MCF 10A (cell line): ENCODE results near the gene C1orf216. TPM values are rescaled to one million over a fixed set of nuclear protein-coding genes. Genes with fewer than 3 reads are reported as not detected.
A peak's percentile ranks its signal among the peaks of the same experiment; 100 is the strongest.
"Not testable (repeated sequence)": the region's sequence is repeated elsewhere in the genome, so short reads cannot be mapped to it uniquely, and the experiment has no call there.

Experiments
- BruUV-seq: library from RNA; stranded (reverse); fragments of 400-500 nt; replicated peaks from 2 replicates; lab custom pipeline; 2021; lab: Mats Ljungman, UMichigan
- CTCF ChIA-PET: fragments of 300-600 bp; sonication (Branson Sonifier 250); formaldehyde crosslinking; extraction: SDS; loops from one replicate; lab custom pipeline; 2021; ENCODE audit warnings: antibody characterized with exemption, inconsistent platforms; lab: Yijun Ruan, JAX
- POLR2A ChIA-PET: fragments of 300-600, 350-650 bp; sonication (Branson Sonifier 250); formaldehyde crosslinking; extraction: SDS; loops from one replicate; lab custom pipeline; 2020; ENCODE audit warnings: antibody characterized with exemption, inconsistent platforms; lab: Yijun Ruan, JAX
- DNase-seq: peaks from one replicate; pipeline ENCODE4 v3.0.0-alpha.2; 2018; ENCODE audit not compliant: unreplicated experiment
- H3K27ac Mint-ChIP-seq: one replicate; pipeline ENCODE4 v1.8.0; 2022; ENCODE audit warnings: mild to moderate bottlenecking, low read depth, mixed read lengths; ENCODE audit not compliant: unreplicated experiment
- H3K27me3 Mint-ChIP-seq: one replicate; pipeline ENCODE4 v1.8.0; 2022; ENCODE audit warnings: mixed read lengths; ENCODE audit not compliant: insufficient read depth, unreplicated experiment
- H3K36me3 Mint-ChIP-seq: one replicate; pipeline ENCODE4 v1.8.0; 2022; ENCODE audit warnings: mild to moderate bottlenecking, moderate library complexity, mixed read lengths; ENCODE audit not compliant: insufficient read depth, unreplicated experiment
- H3K4me1 Mint-ChIP-seq: one replicate; pipeline ENCODE4 v1.8.0; 2022; ENCODE audit warnings: mixed read lengths; ENCODE audit not compliant: insufficient read depth, unreplicated experiment
- H3K4me3 Mint-ChIP-seq: one replicate; pipeline ENCODE4 v1.8.0; 2022; ENCODE audit warnings: mild to moderate bottlenecking, moderate library complexity, mixed read lengths; ENCODE audit not compliant: unreplicated experiment
- H3K9me3 Mint-ChIP-seq: one replicate; pipeline ENCODE4 v1.8.0; 2022; ENCODE audit warnings: mixed read lengths; ENCODE audit not compliant: unreplicated experiment
- CTCF ChIP-seq: fragments of 200-600 bp; IDR thresholded peaks from one replicate; pipeline ENCODE4 v1.8.0; 2022; ENCODE audit warnings: antibody characterized with exemption, mild to moderate bottlenecking; ENCODE audit not compliant: unreplicated experiment
- intact Hi-C: fragments of 100-400 bp; cut with micrococcal nuclease; formaldehyde crosslinking; loops from 2 replicates; pipeline ENCODE4 v1.14.1; 2022
- total RNA-seq: library from RNA; stranded (reverse); gene quantifications from 2 replicates; pipeline ENCODE4 v1.2.3, GENCODE V29; 2022

The C1orf216 gene
- total RNA-seq, 1 experiment from 2014 or later: 7.1 TPM

- ChIA-PET POLR2A (interaction anchor here (0.6 to 2.8 kb wide), 8 partner anchors 70 to 798 kb away, joined by 3 to 14 read pairs (median 4); no protein-coding TSS in a partner anchor), CTCF (interaction anchor here (0.6 to 4.9 kb wide), 46 partner anchors 9 to 513 kb away, joined by 3 to 69 read pairs (median 4); partner anchors contain the start of genes CLSPN, KIAA0319L and NCDN)
- H3K27ac Mint-ChIP-seq: no peak overlapping the region
- TF ChIP-seq CTCF: peak; percentile 80
- no peaks in the 10 kb centered on the region for H3K27me3 Mint-ChIP-seq
- BruUV-seq: no TSS peak
- peaks cover 8% of the 10 kb centered on the region for H3K36me3 Mint-ChIP-seq
- peaks cover 37% of the 10 kb centered on the region for H3K4me1 Mint-ChIP-seq
- intact Hi-C loops: loop anchor here (1.0 to 5.0 kb wide), 2 partner anchors 57 to 146 kb away; no protein-coding TSS in a partner anchor
- H3K4me3 Mint-ChIP-seq: no peak overlapping the region
- H3K9me3 Mint-ChIP-seq: no peaks in the 10 kb centered on the region
- DNase-seq: peak; percentile 82
Observed at GRCh38 chr1:35715568-35716002, 3.1 kb downstream of the C1orf216 start.

GRCh38 chr1:35714921-35715567 is 3.6 kb downstream of the C1orf216 start:
- H3K4me3 Mint-ChIP-seq: no peak overlapping the region
- BruUV-seq: no TSS peak
- no peak for DNase-seq

GRCh38 chr1:35711098-35711497 is 7.6 kb downstream of the C1orf216 start:
- BruUV-seq, H3K9me3 Mint-ChIP-seq, H3K4me3 Mint-ChIP-seq, DNase-seq, intact Hi-C loops, H3K27ac Mint-ChIP-seq, H3K36me3 Mint-ChIP-seq: not testable (repeated sequence)
- peaks cover 14% of the 10 kb centered on the region for H3K27me3 Mint-ChIP-seq
- peaks cover 20% of the 10 kb centered on the region for H3K4me1 Mint-ChIP-seq
- ChIA-PET POLR2A (interaction anchor here (0.5 to 0.6 kb wide), 2 partner anchors 13 to 27 kb away, joined by 3 read pairs; no protein-coding TSS in a partner anchor), CTCF (interaction anchor here (0.6 to 1.4 kb wide), 4 partner anchors 14 to 858 kb away, joined by 3 to 5 read pairs (median 4); no protein-coding TSS in a partner anchor)

More at GRCh38 chr1:35714921-35715567, 3.6 kb downstream of the C1orf216 start:
- ChIA-PET CTCF (interaction anchor here (0.7 to 4.9 kb wide), 40 partner anchors 11 to 512 kb away, joined by 3 to 69 read pairs (median 4); partner anchors contain the start of genes CLSPN, KIAA0319L and NCDN), POLR2A (interaction anchor here (0.9 to 2.8 kb wide), 6 partner anchors 70 to 159 kb away, joined by 3 to 14 read pairs (median 4); no protein-coding TSS in a partner anchor)
- Mint-ChIP-seq H3K27ac (peak overlapping the region; percentile 42), H3K4me1 (peaks cover 37% of the 10 kb centered on the region), H3K36me3 (peaks cover 8% of the 10 kb centered on the region), H3K27me3 (no peaks in the 10 kb centered on the region), H3K9me3 (no peaks in the 10 kb centered on the region)
- no peak for TF ChIP-seq CTCF
- intact Hi-C loops: loop anchor here (1.0 to 5.0 kb wide), 2 partner anchors 57 to 146 kb away; no protein-coding TSS in a partner anchor

- no peak for DNase-seq
- ChIA-PET CTCF (no interaction called here), POLR2A (interaction anchor here (0.7 kb wide), 1 partner anchor 1520 kb away, joined by 3 read pairs; no protein-coding TSS in a partner anchor)
- no TSS peak for BruUV-seq
- Mint-ChIP-seq H3K36me3 (no peaks in the 10 kb centered on the region), H3K27ac (no peak overlapping the region), H3K4me1 (peaks cover 9% of the 10 kb centered on the region), H3K9me3 (no peaks in the 10 kb centered on the region), H3K27me3 (peaks cover 27% of the 10 kb centered on the region), H3K4me3 (peak overlapping the region; percentile 58)
- no peak for TF ChIP-seq CTCF
- intact Hi-C loops: no loop called here
Observed at GRCh38 chr1:35708952-35709351, 9.7 kb downstream of the C1orf216 start.
